Panc1 (cell line): Measurements from ENCODE around the gene INPP5F. TPM values are rescaled to one million over a fixed set of nuclear protein-coding genes. Genes with fewer than 3 reads are reported as not detected.

ENCODE experiments used
- ATAC-seq: fragments of 200-7000 bp; cut with Tn5 transposase; 2 replicates; pipeline ENCODE4 v1.9.1; 2020; ENCODE audit warnings: mild to moderate bottlenecking, moderate library complexity
- BruUV-seq: library from RNA; stranded (reverse); fragments of 400-500 nt; replicated peaks from 2 replicates; lab custom pipeline; 2021; lab: Mats Ljungman, UMichigan
- CTCF ChIA-PET: fragments of 300-600 bp; sonication (Branson Sonifier 250); formaldehyde crosslinking; loops from one replicate; lab custom pipeline; 2022; ENCODE audit warnings: antibody characterized with exemption; lab: Charles Lee
- POLR2A ChIA-PET: fragments of 300-600 bp; sonication (Branson Sonifier 250); formaldehyde crosslinking; loops from one replicate; lab custom pipeline; 2022; ENCODE audit warnings: antibody characterized with exemption; lab: Charles Lee
- DNase-seq: peaks from one replicate; pipeline ENCODE4 v3.0.0-alpha.2; 2010; ENCODE audit warnings: low read depth, low spot score
- H3K27ac ChIP-seq: 2 replicates; pipeline ENCODE4 v1.5.1; 2011; ENCODE audit warnings: mild to moderate bottlenecking, low read length, inconsistent platforms
- H3K27me3 ChIP-seq: fragments of 200-500 bp; sonication (Bioruptor generic); 2 replicates; pipeline ENCODE4 v1.6.0; 2014; ENCODE audit warnings: low read length, inconsistent platforms; ENCODE audit not compliant: control insufficient read depth, insufficient read depth
- H3K36me3 ChIP-seq: fragments of 200-500 bp; sonication (Bioruptor generic); 2 replicates; pipeline ENCODE4 v1.5.1; 2014; ENCODE audit warnings: inconsistent platforms, mild to moderate bottlenecking, low read length, moderate library complexity; ENCODE audit not compliant: control insufficient read depth, insufficient read depth
- H3K4me1 ChIP-seq: 2 replicates; pipeline ENCODE4 v1.5.1; 2011; ENCODE audit warnings: inconsistent platforms, mild to moderate bottlenecking, low read length, moderate library complexity; ENCODE audit not compliant: control insufficient read depth, insufficient read depth
- H3K4me3 ChIP-seq, 2 experiments: 2 replicates each; pipeline ENCODE4 v1.5.1; 2011 to 2012; ENCODE audit warnings: low read depth in 2 of 2, low read length in 2 of 2, mild to moderate bottlenecking in 2 of 2, inconsistent platforms in 1 of 2, moderate library complexity in 1 of 2
- H3K9me3 ChIP-seq: fragments of 200-500 bp; sonication (Bioruptor generic); 2 replicates; pipeline ENCODE4 v1.5.1; 2014; ENCODE audit warnings: low read depth, mild to moderate bottlenecking, inconsistent platforms, low read length, moderate library complexity; ENCODE audit not compliant: control insufficient read depth, insufficient read depth
- CTCF ChIP-seq: fragments of 450-650 bp; IDR thresholded peaks from 2 replicates; pipeline ENCODE4 v1.5.1; 2017; ENCODE audit warnings: mild to moderate bottlenecking
- POLR2AphosphoS5 ChIP-seq: IDR thresholded peaks from 2 replicates; pipeline ENCODE4 v1.6.1; 2012; ENCODE audit warnings: mild to moderate bottlenecking, low read depth, low read length, moderate library complexity
- REST ChIP-seq, 2 experiments: IDR thresholded peaks; 2 replicates each; pipeline ENCODE4 v1.6.1; 2011 to 2012; ENCODE audit warnings: low read depth in 2 of 2, control low read depth in 1 of 2, low read length in 1 of 2, mild to moderate bottlenecking in 1 of 2, moderate library complexity in 1 of 2; ENCODE audit not compliant: insufficient read depth in 1 of 2
- SIN3A ChIP-seq: IDR thresholded peaks from 2 replicates; pipeline ENCODE4 v1.6.1; 2012; ENCODE audit warnings: low read depth, mild to moderate bottlenecking, low read length, moderate library complexity, borderline replicate concordance; ENCODE audit not compliant: insufficient read depth
- TCF7L2 ChIP-seq: IDR thresholded peaks from 2 replicates; pipeline ENCODE4 v1.6.1; 2011; ENCODE audit warnings: mild to moderate bottlenecking, low read depth, low read length, inconsistent platforms
- in situ Hi-C: cut with HindIII; loops from 2 replicates; pipeline ENCODE4 v1.10.0; 2016; ENCODE audit warnings: low sequenced_read_pairs, low pct_unique_long_range_greater_than_20kb
- intact Hi-C: fragments of 100-400 bp; cut with micrococcal nuclease; formaldehyde crosslinking; loops from one replicate; pipeline ENCODE4 v1.10.0; 2022; ENCODE audit not compliant: unreplicated experiment
- total RNA-seq: library from RNA; stranded (reverse); gene quantifications from one replicate; pipeline ENCODE4 v1.2.1, GENCODE V29; 2021; ENCODE audit not compliant: unreplicated experiment

Gene INPP5F
- total RNA-seq, 1 experiment from 2014 or later: 26.7 TPM

GRCh38 chr10:119728172-119728800 is 2.4 kb downstream of the INPP5F start:
- peak overlapping the region; percentile 1; the same call in 1 of the 2 replicates for H3K27ac ChIP-seq
- no TSS peak for BruUV-seq
- in situ Hi-C loops: no loop called here

More at GRCh38 chr10:119728172-119728800, 2.4 kb downstream of the INPP5F start:
- ChIA-PET POLR2A (no interaction called here), CTCF (interaction anchor here (0.6 kb wide), 1 partner anchor 26 kb away, joined by 5 read pairs; no protein-coding TSS in a partner anchor)
- H3K36me3 ChIP-seq: no peaks in the 10 kb centered on the region; the same call in 1 of the 2 replicates
- ATAC-seq (no peak), DNase-seq (no peak)
- H3K27me3 ChIP-seq: no peaks in the 10 kb centered on the region
- no peak overlapping the region for H3K4me3 ChIP-seq
- H3K9me3 ChIP-seq: no peaks in the 10 kb centered on the region
- peaks cover 34% of the 10 kb centered on the region for H3K4me1 ChIP-seq
- intact Hi-C loops: no loop called here
- TF ChIP-seq REST (IDR thresholded peaks at IDR 0.05; ENCODE audit: insufficient read depth in 1 of 2, low read depth in 2 of 2, low read length in 1 of 2) (no peak), CTCF (no peak), TCF7L2 (no peak), POLR2AphosphoS5 (no peak), SIN3A (no peak)
